Measurements from ENCODE around the gene SLC29A3. TPM values are rescaled to one million over a fixed set of nuclear protein-coding genes. Genes with fewer than 3 reads are reported as not detected.

The SLC29A3 gene
- total and polyA plus RNA-seq, 10 of the 15 experiments (the other 5 are each of a cell fraction or from before 2014, with no cell fraction given), result 1.5 to 4.0 (median 2.7) TPM

GRCh38 chr10:71343392-71343773 lies 24.3 kb downstream of the SLC29A3 start:
- CTCF ChIA-PET, result interaction anchor here (0.7 to 1.5 kb wide), 3 partner anchors 23 to 79 kb away, joined by 3 to 4 read pairs (median 3); no protein-coding TSS in a partner anchor
- H3K4me2 ChIP-seq (ENCODE audit: control insufficient read depth, insufficient read depth), result no peak overlapping the region
- no peak for FAIRE-seq

More at GRCh38 chr10:71343392-71343773, 24.3 kb downstream of the SLC29A3 start:
- H3K27ac ChIP-seq (ENCODE audit: control insufficient read depth, insufficient read depth), result no peak overlapping the region
- H4K20me1 ChIP-seq (ENCODE audit: control insufficient read depth, insufficient read depth), result no peaks in the 10 kb centered on the region
- 78% methylated on average over 5 of the region's 5 CpGs for WGBS (ENCODE audit: insufficient coverage, insufficient replicate concordance, low lambda C conversion rate, missing lambda C conversion rate)
- no peaks in the 10 kb centered on the region for H3K4me1 ChIP-seq (ENCODE audit: control insufficient read depth, insufficient read depth, low read length)
- no peak overlapping the region for H3K9ac ChIP-seq (ENCODE audit: control insufficient read depth, insufficient read depth, low read length)
- H3K27me3 ChIP-seq (replicated peaks in 1 of 2; ENCODE audit: control insufficient read depth in 2 of 2, insufficient read depth in 2 of 2, low read length in 1 of 2), result no peaks in the 10 kb centered on the region
- H3K36me3 ChIP-seq (ENCODE audit: control insufficient read depth in 2 of 2, insufficient read depth in 2 of 2, low read length in 1 of 2), result no peaks in the 10 kb centered on the region
- H3K9me3 ChIP-seq (replicated peaks; ENCODE audit: control insufficient read depth, insufficient read depth, low read length), result no peaks in the 10 kb centered on the region
- ATAC-seq (no peak), DNase-seq (ENCODE audit: low read depth, low spot score) (no peak)
- ChIA-PET RAD21 (ENCODE audit: unreplicated experiment) (interaction anchor here (1.5 kb wide), 1 partner anchor 15 kb away, joined by 7 read pairs; no protein-coding TSS in a partner anchor), SMC1A (ENCODE audit: uncharacterized antibody, unreplicated experiment) (interaction anchor here (0.7 to 2.2 kb wide), 4 partner anchors 15 to 129 kb away, joined by 3 to 7 read pairs (median 6); no protein-coding TSS in a partner anchor), POLR2A (interaction anchor here (1.2 kb wide), 1 partner anchor 29 kb away, joined by 3 read pairs; no protein-coding TSS in a partner anchor)
- intact Hi-C loops (cut with micrococcal nuclease; ENCODE audit: unreplicated experiment) (no loop called here), in situ Hi-C loops (cut with MboI) (no loop called here)
- TF ChIP-seq RAD51 (IDR thresholded peaks at IDR 0.05) (no peak), TCF3 (IDR thresholded peaks at IDR 0.05; ENCODE audit: borderline replicate concordance, insufficient read depth, low read depth, low read length) (no peak), MTA2 (IDR thresholded peaks at IDR 0.05; ENCODE audit: low read depth) (no peak), ETV6 (conservative IDR thresholded peaks at IDR 0.05 in 1 of 2, IDR thresholded peaks at IDR 0.05 in 1 of 2; ENCODE audit: borderline replicate concordance in 1 of 2, low read depth in 1 of 2) (no peak), CUX1 (IDR thresholded peaks at IDR 0.05; ENCODE audit: insufficient replicate concordance, low read depth, low read length) (no peak), NR2C2 (IDR thresholded peaks at IDR 0.05; ENCODE audit: borderline replicate concordance, control insufficient read depth, insufficient read length, low read depth) (no peak), RBBP5 (conservative IDR thresholded peaks at IDR 0.05) (no peak), MEF2B (IDR thresholded peaks at IDR 0.05; ENCODE audit: partially characterized antibody, poor library complexity, severe bottlenecking) (no peak), CBX3 (IDR thresholded peaks at IDR 0.05; ENCODE audit: borderline replicate concordance, low read depth) (no peak), SREBF1 (IDR thresholded peaks at IDR 0.05; ENCODE audit: low read length) (no peak)
- no peaks in the 10 kb centered on the region for H3K79me2 ChIP-seq (ENCODE audit: control insufficient read depth, insufficient read depth, low read length)
- no peak overlapping the region for H2AFZ ChIP-seq (ENCODE audit: control insufficient read depth, low read depth, low read length)
- no peak overlapping the region for H3K4me3 ChIP-seq
- BruUV-seq (replicated peaks), result no TSS peak

Measured in GM12878 (cell line).